GM19023 (cell line): ENCODE measurements around the gene ARSJ.

Experiments
- ATAC-seq: cut with Tn5 transposase; IDR thresholded peaks from one replicate; pipeline ENCODE4 v1.9.1; 2021; ENCODE audit warnings: mild to moderate bottlenecking, moderate library complexity; ENCODE audit not compliant: unreplicated experiment

Gene ARSJ

GRCh38 chr4:113905301-113905700 lies 74.1 kb downstream of the ARSJ start:
- no peak for ATAC-seq

- no peak for ATAC-seq
Measured at GRCh38 chr4:113904877-113905276, 74.6 kb downstream of the ARSJ start.

- ATAC-seq = no peak
Measured at GRCh38 chr4:113901994-113902787, 77.3 kb downstream of the ARSJ start.

DNA sequence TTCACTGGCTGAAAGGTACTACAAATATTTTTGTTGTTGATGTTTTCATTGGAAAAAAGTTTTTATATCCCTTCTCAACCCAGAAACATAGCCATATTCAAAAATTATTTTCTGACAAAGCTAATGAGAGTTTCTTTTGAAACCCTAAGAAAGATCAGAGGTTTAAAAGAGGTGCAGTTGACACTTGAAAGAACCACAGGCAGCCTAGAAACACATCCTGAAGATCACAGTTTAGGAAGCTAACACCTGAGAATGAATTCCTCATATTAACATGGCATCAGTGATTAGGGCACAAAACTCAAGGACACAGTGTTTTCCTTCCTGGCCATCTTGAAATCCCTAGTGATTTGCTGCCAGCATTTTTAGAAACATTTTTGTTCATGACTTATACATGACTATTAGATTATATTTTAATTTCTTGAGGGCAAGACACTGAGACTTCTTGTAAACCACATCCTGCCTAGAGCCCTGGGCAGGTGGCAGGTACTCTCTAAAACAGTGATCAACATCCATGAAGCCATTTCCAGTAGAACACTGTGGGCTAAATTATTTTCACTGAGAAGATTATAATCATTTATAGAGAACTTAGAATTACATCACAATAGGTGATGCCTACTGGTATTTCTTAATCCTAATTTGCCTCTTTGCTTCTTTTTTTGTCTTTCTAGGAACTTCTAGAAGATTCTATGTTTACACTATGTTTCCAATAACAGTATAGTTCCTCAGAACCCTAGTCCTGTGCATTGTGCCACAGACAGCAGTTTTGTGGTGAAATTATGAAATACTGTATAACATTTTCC lies 80.0 kb downstream of the ARSJ start:
- peak; percentile 82 for ATAC-seq

- ATAC-seq = no peak
Measured at GRCh38 chr4:113893546-113893945, 85.9 kb downstream of the ARSJ start.

DNA sequence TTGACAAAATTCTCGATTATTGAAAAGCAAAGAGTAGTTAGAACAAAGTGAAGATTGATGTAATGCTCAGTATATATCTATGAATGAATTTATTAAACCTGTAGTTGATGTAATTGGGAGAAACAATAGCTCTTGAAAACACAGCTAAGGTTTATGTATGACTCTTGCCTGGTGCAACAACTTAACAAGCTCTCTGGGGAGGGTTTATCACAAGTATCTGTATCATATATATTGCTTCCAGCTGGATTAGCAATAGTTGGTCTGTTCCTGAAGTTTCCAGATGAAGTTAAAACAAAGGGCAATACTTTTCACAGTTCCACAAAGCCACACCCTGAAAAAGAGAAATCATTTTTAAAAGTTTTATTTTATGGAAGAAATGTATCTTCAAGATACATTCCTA lies 91.4 kb downstream of the ARSJ start:
- no peak for ATAC-seq

DNA sequence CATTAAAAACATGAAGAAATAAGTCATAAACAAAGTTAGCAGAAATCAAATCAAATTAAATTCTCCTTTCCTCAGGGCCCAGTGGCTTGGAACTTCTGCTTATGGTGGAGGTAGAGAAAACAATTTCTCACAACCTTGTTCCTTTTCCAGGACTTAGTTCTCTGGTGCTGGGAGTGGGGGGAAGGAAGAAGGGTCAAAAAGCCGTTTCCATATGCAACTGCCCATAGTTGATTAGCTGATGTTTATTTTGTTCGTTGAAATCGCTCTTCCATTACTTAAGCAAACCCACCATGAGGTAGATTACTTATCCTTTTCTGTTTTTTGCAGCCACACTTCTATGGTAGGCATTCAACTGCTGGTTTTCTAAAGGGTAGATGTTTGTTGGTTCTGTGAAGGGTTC lies 94.2 kb downstream of the ARSJ start:
- ATAC-seq = no peak

GRCh38 chr4:113884655-113885054 lies 94.8 kb downstream of the ARSJ start:
- no peak for ATAC-seq

GRCh38 chr4:113882668-113883067 lies 96.8 kb downstream of the ARSJ start:
- no peak for ATAC-seq

DNA sequence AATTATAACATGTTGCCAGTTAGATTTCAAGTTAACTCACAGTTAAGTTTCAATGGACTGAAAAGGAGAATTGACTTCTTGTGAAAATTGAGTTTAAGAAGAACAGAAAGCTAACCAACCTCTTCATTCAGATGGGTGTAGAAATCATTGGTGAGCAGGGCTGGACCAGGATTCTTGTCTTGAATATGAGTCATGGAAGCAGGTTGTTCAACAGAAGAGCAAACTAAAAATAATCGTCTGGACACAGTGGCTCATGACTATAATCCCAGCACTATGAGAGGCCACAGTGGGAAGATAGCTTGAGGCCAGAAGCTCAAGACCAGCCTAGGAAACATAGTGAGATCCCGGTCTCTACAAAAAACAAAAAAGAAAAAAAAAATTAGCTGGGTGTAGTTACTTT lies 98.2 kb downstream of the ARSJ start:
- no peak for ATAC-seq

GRCh38 chr4:113880240-113881028 lies 99.0 kb downstream of the ARSJ start:
- no peak for ATAC-seq

DNA sequence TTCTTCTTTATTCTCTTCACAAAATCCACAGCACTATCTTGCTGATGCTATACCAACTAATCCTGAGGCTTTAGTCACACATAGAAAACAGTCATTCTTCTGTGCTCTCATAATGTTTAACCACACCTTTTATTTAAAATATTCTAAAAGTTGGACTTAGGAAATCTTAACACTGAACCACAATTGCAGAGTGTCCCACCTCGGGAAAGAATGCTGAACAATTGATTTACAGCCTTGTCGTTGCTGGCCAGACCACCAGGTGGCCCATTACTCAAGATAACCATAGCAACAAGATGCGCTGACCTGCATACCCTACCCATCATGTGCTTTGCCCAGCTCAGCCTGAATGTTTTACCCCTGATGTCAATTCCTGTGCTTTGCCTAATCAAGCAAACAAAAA lies 100.8 kb downstream of the ARSJ start:
- ATAC-seq = no peak

- ATAC-seq = no peak
Measured at GRCh38 chr4:113874480-113874879, 105.0 kb downstream of the ARSJ start.

- no peak for ATAC-seq
Measured at GRCh38 chr4:113873508-113873907, 105.9 kb downstream of the ARSJ start.

- ATAC-seq = no peak
Measured at GRCh38 chr4:113872426-113873260, 106.8 kb downstream of the ARSJ start.

DNA sequence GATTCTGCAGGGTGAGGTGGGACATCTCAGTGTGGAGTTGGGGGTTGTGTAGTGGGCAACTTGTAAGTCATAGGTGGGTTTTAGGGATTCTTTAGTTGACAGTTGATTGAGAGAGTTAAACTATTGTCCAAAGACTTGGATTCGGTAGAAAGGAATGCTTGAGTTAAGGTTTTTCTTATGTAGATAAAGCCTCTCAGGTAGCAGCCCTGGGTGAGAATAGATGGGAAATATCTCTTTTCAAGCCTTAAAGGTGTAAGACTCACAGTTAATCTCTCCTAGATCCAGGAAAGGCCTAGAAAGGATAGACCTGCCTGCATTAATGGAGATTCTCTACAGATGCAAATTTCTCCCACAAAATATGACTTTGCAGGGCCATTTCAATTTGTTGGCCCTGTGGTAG lies 108.4 kb downstream of the ARSJ start:
- ATAC-seq = no peak

- peak; percentile 90 for ATAC-seq
Measured at GRCh38 chr4:113869743-113870375, 109.6 kb downstream of the ARSJ start.

DNA sequence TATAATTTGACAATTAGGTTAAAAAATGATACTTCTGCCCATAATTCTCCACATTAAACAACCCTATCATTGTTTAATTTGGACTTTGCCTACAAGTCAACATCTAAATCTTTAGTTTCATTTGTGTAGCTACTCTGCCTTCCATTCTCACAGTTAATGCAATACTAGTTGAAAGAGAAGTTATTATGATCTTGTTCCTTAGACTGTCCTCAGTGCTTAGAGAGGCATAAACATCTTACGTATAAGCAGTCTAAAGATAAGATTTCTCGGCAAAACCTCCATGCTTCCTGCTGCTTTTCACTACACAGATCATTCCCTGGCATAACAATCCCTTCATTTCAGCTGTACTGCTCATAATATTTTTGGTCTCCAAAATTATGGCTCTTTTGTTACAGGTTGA lies 112.8 kb downstream of the ARSJ start:
- ATAC-seq = no peak

DNA sequence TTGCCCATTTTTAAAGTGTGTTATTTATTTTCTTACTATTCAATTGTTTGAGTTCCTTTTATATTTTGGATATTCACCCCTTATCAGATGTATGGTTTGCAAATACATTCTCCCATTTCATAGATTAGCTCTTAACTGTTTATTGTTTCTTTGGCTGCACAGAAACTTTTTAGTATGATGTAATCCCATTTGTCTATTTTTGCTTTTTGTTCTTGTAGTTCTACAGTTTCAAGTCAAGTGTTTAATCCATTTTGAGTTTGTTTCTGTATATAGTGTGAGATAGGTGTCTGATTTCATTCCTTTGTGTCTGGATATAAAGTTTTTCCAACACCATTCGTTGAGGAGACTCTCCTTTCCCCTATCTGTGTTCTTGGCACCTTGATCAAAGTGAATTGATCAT lies 120.5 kb downstream of the ARSJ start:
- no peak for ATAC-seq

DNA sequence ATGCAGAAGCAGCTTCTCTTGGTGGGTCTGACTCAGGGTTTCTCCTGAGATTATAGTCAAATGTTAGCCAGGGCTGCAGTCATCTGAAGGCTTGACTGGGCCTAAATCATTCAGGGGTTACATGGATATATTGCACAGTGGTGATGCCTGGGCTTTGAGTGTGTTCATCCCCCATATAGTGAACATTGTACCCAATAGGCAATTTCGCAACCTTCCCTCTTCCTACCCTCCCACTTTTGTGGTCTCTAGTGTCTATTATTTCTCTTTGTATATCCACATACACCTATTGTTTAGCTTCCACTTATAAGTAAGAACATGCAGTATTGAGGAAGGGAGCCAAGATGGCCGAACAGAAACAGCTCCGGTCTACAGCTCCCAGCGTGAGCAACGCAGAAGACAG lies 127.6 kb downstream of the ARSJ start:
- no peak for ATAC-seq
